BE2C (cell line): ENCODE measurements around the gene KAZALD1.

Source experiments
- DNase-seq: peaks from one replicate; pipeline ENCODE4 v3.0.0-alpha.2; 2020
- H3K27me3 ChIP-seq: fragments of 250-450 bp; sonication (Bioruptor Pico); 2 replicates; pipeline ENCODE4 v1.5.1; 2020; ENCODE audit warnings: mild to moderate bottlenecking
- H3K36me3 ChIP-seq: fragments of 250-450 bp; sonication (Bioruptor Pico); 2 replicates; pipeline ENCODE4 v1.5.1; 2020; ENCODE audit warnings: mild to moderate bottlenecking
- H3K4me1 ChIP-seq: fragments of 250-450 bp; sonication (Bioruptor Pico); 2 replicates; pipeline ENCODE4 v1.5.1; 2020
- H3K4me3 ChIP-seq: 2 replicates; pipeline ENCODE4 v1.5.1; 2011; ENCODE audit warnings: low read depth, low read length
- H3K9me3 ChIP-seq: fragments of 250-450 bp; sonication (Bioruptor Pico); 2 replicates; pipeline ENCODE4 v1.5.1; 2020
- CTCF ChIP-seq: IDR thresholded peaks from 2 replicates; pipeline ENCODE4 v1.5.1; 2012; ENCODE audit warnings: mild to moderate bottlenecking, low read depth, low read length

KAZALD1 gene

GRCh38 chr10:101021239-101021638 is 40.5 kb upstream of the KAZALD1 start:
- H3K27me3 ChIP-seq: no peaks in the 10 kb centered on the region
- TF ChIP-seq CTCF: no peak
- no peaks in the 10 kb centered on the region for H3K36me3 ChIP-seq
- H3K9me3 ChIP-seq: no peaks in the 10 kb centered on the region
- H3K4me1 ChIP-seq: peaks cover 3% of the 10 kb centered on the region; the same call in 1 of the 2 replicates
- no peak for DNase-seq
- H3K4me3 ChIP-seq: no peak overlapping the region

- Histone ChIP-seq H3K4me3 (no peak overlapping the region), H3K9me3 (no peaks in the 10 kb centered on the region), H3K36me3 (no peaks in the 10 kb centered on the region), H3K4me1 (peaks cover 5% of the 10 kb centered on the region), H3K27me3 (no peaks in the 10 kb centered on the region)
- TF ChIP-seq CTCF: no peak
- no peak for DNase-seq
Measured at GRCh38 chr10:101021692-101022251, 40.0 kb upstream of the KAZALD1 start.

GRCh38 chr10:101022967-101023705 is 38.7 kb upstream of the KAZALD1 start:
- Histone ChIP-seq H3K27me3 (no peaks in the 10 kb centered on the region), H3K4me3 (no peak overlapping the region), H3K9me3 (no peaks in the 10 kb centered on the region), H3K4me1 (peaks cover 6% of the 10 kb centered on the region), H3K36me3 (no peaks in the 10 kb centered on the region)
- TF ChIP-seq CTCF: no peak
- DNase-seq: no peak

- no peak for TF ChIP-seq CTCF
- no peak for DNase-seq
- no peaks in the 10 kb centered on the region for H3K9me3 ChIP-seq
- peaks cover 15% of the 10 kb centered on the region for H3K4me1 ChIP-seq
- H3K4me3 ChIP-seq: no peak overlapping the region
- no peaks in the 10 kb centered on the region for H3K27me3 ChIP-seq
- H3K36me3 ChIP-seq: no peaks in the 10 kb centered on the region
Measured at GRCh38 chr10:101027106-101027720, 34.6 kb upstream of the KAZALD1 start.

- H3K27me3 ChIP-seq: no peaks in the 10 kb centered on the region
- H3K4me3 ChIP-seq: no peak overlapping the region
- no peaks in the 10 kb centered on the region for H3K36me3 ChIP-seq
- H3K4me1 ChIP-seq: peaks cover 22% of the 10 kb centered on the region
- no peak for TF ChIP-seq CTCF
- H3K9me3 ChIP-seq: no peaks in the 10 kb centered on the region
- DNase-seq: peak; percentile 63
Measured at GRCh38 chr10:101028446-101029337, 33.1 kb upstream of the KAZALD1 start.
